GM12878 (cell line): ENCODE measurements around the gene HDAC9. TPM values are rescaled to one million over a fixed set of nuclear protein-coding genes. Genes with fewer than 3 reads are reported as not detected.

Experiments
- ATAC-seq: fragments of 200-7000 bp; cut with Tn5 transposase; 3 replicates; pipeline ENCODE4 v1.9.1; 2020; ENCODE audit warnings: mild to moderate bottlenecking, moderate library complexity
- BruUV-seq: library from RNA; stranded (reverse); fragments of 400-500 nt; replicated peaks from 2 replicates; lab custom pipeline; 2021; lab: Mats Ljungman, UMichigan
- CTCF ChIA-PET: fragments of 300-600 bp; sonication (Branson Sonifier 250); formaldehyde crosslinking; extraction: SDS; loops from one replicate; lab custom pipeline; 2021; ENCODE audit warnings: inconsistent platforms; lab: Yijun Ruan, JAX
- POLR2A ChIA-PET: fragments of 350-600 bp; formaldehyde crosslinking; extraction: SDS; loops from one replicate; lab custom pipeline; 2021; ENCODE audit warnings: inconsistent platforms; lab: Charles Lee
- RAD21 ChIA-PET: fragments of 300-600 bp; sonication (Branson Sonifier 250); formaldehyde crosslinking; loops from one replicate; lab custom pipeline; 2023; ENCODE audit warnings: antibody characterized with exemption; ENCODE audit not compliant: unreplicated experiment; lab: Charles Lee
- SMC1A ChIA-PET: fragments of 300-600 bp; sonication (Branson Sonifier 250); formaldehyde crosslinking; loops from one replicate; lab custom pipeline; 2023; ENCODE audit not compliant: unreplicated experiment, uncharacterized antibody; lab: Charles Lee
- DNase-seq: peaks from one replicate; pipeline ENCODE4 v3.0.0-alpha.2; 2011; ENCODE audit warnings: low read depth, low spot score
- FAIRE-seq: peaks from 3 replicates; lab custom pipeline; 2011; peaks lifted over from hg19 to GRCh38; lab: Jason Lieb, UNC
- H2AFZ ChIP-seq: 2 replicates; pipeline ENCODE4 v1.6.0; 2011; ENCODE audit warnings: low read depth, low read length, control low read depth; ENCODE audit not compliant: control insufficient read depth
- H3K27ac ChIP-seq: 2 replicates; pipeline ENCODE4 v1.5.1; 2011; ENCODE audit warnings: control low read depth; ENCODE audit not compliant: control insufficient read depth, insufficient read depth
- H3K27me3 ChIP-seq, 2 experiments: replicated peaks in 1 of 2; 2 replicates each; pipeline versions ENCODE4 v1.6.0 to v1.6.1; 2011; ENCODE audit warnings: low read length in 1 of 2; ENCODE audit not compliant: control insufficient read depth in 2 of 2, insufficient read depth in 2 of 2
- H3K36me3 ChIP-seq, 2 experiments: 2 replicates each; pipeline ENCODE4 v1.5.1; 2011; ENCODE audit warnings: low read length in 1 of 2; ENCODE audit not compliant: control insufficient read depth in 2 of 2, insufficient read depth in 2 of 2
- H3K4me1 ChIP-seq: 2 replicates; pipeline ENCODE4 v1.6.1; 2011; ENCODE audit warnings: mild to moderate bottlenecking, low read length, moderate library complexity, mixed read lengths; ENCODE audit not compliant: control insufficient read depth, insufficient read depth
- H3K4me2 ChIP-seq: 2 replicates; pipeline ENCODE4 v1.6.0; 2011; ENCODE audit warnings: control low read depth; ENCODE audit not compliant: control insufficient read depth, insufficient read depth
- H3K4me3 ChIP-seq: fragments of 200-600 bp; sonication (generic); 2 replicates; pipeline ENCODE4 v1.5.1; 2016
- H3K79me2 ChIP-seq: 2 replicates; pipeline ENCODE4 v1.6.0; 2011; ENCODE audit warnings: low read length; ENCODE audit not compliant: control insufficient read depth, insufficient read depth
- H3K9ac ChIP-seq: 2 replicates; pipeline ENCODE4 v1.8.0; 2011; ENCODE audit warnings: low read length, control low read depth, mixed read lengths; ENCODE audit not compliant: control insufficient read depth, insufficient read depth
- H3K9me3 ChIP-seq: replicated peaks from 3 replicates; pipeline ENCODE4 v1.5.1; 2011; ENCODE audit warnings: mild to moderate bottlenecking, low read length; ENCODE audit not compliant: control insufficient read depth, insufficient read depth
- H4K20me1 ChIP-seq: 2 replicates; pipeline ENCODE4 v1.6.0; 2011; ENCODE audit not compliant: control insufficient read depth, insufficient read depth
- BACH1 ChIP-seq: fragments of 450-650 bp; IDR thresholded peaks from 2 replicates; pipeline ENCODE4 v1.6.1; 2017; ENCODE audit warnings: mild to moderate bottlenecking, borderline replicate concordance
- BCL3 ChIP-seq: IDR thresholded peaks from 2 replicates; pipeline ENCODE4 v1.6.1; 2011; ENCODE audit warnings: borderline replicate concordance, low read depth, mild to moderate bottlenecking, moderate library complexity, low read length; ENCODE audit not compliant: insufficient read depth, poor library complexity, severe bottlenecking
- CREB1 ChIP-seq: IDR thresholded peaks from 2 replicates; pipeline ENCODE4 v1.6.1; 2012; ENCODE audit warnings: low read depth, mild to moderate bottlenecking, inconsistent platforms
- CREM ChIP-seq: IDR thresholded peaks from 2 replicates; pipeline ENCODE4 v1.6.1; 2014; ENCODE audit warnings: antibody characterized with exemption, low read depth
- ESRRA ChIP-seq: IDR thresholded peaks from 2 replicates; pipeline ENCODE4 v1.6.1; 2012; ENCODE audit warnings: mild to moderate bottlenecking, low read length, improper control_type of control experiment
- ETV6 ChIP-seq, 2 experiments: fragments of 450-650 bp in 1 of 2; IDR thresholded peaks in 1 of 2; conservative IDR thresholded peaks in 1 of 2; 2 replicates each; pipeline ENCODE4 v1.6.1; 2014; ENCODE audit warnings: antibody characterized with exemption in 1 of 2, borderline replicate concordance in 1 of 2, low read depth in 1 of 2, mild to moderate bottlenecking in 1 of 2, moderate library complexity in 1 of 2
- FOXM1 ChIP-seq: IDR thresholded peaks from 2 replicates; pipeline ENCODE4 v1.6.1; 2012; ENCODE audit warnings: low read depth, mild to moderate bottlenecking, inconsistent platforms, low read length, moderate library complexity
- MEF2A ChIP-seq: IDR thresholded peaks from 2 replicates; pipeline ENCODE4 v1.6.1; 2011; ENCODE audit warnings: low read depth, mild to moderate bottlenecking, low read length, moderate library complexity; ENCODE audit not compliant: insufficient read depth
- MTA2 ChIP-seq: fragments of 450-650 bp; IDR thresholded peaks from 2 replicates; pipeline ENCODE4 v1.6.1; 2016; ENCODE audit warnings: low read depth, mild to moderate bottlenecking, moderate library complexity
- MTA3 ChIP-seq: IDR thresholded peaks from 2 replicates; pipeline ENCODE4 v1.6.1; 2012; ENCODE audit warnings: low read length, inconsistent platforms, borderline replicate concordance
- NFIC ChIP-seq: IDR thresholded peaks from 2 replicates; pipeline ENCODE4 v1.6.1; 2012; ENCODE audit warnings: low read depth, mild to moderate bottlenecking, inconsistent platforms, low read length, moderate library complexity
- RUNX3 ChIP-seq: IDR thresholded peaks from 2 replicates; pipeline ENCODE4 v1.6.1; 2012; ENCODE audit warnings: low read length, inconsistent platforms
- SIX5 ChIP-seq: IDR thresholded peaks from 2 replicates; pipeline ENCODE4 v1.6.1; 2011; ENCODE audit warnings: mild to moderate bottlenecking, low read depth, low read length, moderate library complexity; ENCODE audit not compliant: severe bottlenecking
- TBL1XR1 ChIP-seq: IDR thresholded peaks from 2 replicates; pipeline ENCODE4 v1.6.1; 2012; ENCODE audit warnings: low read depth, low read length, improper control_type of control experiment
- WGBS: methylation state at CpG from one replicate; pipeline ENCODE4 v1.1.6; 2016; ENCODE audit warnings: low lambda C conversion rate; ENCODE audit not compliant: insufficient replicate concordance, insufficient coverage; ENCODE audit errors: missing lambda C conversion rate; 5-methylcytosine and 5-hydroxymethylcytosine counted together
- in situ Hi-C: fragments of 300-500 bp; cut with MboI; formaldehyde crosslinking; loops from 9 replicates; pipeline ENCODE4 v1.14.3; 2018; ENCODE audit warnings: mixed read lengths
- intact Hi-C: fragments of 100-400 bp; cut with micrococcal nuclease; formaldehyde crosslinking; loops from one replicate; pipeline ENCODE4 v1.14.2; 2022; ENCODE audit not compliant: unreplicated experiment
- polyA plus RNA-seq, 11 experiments: library from polyadenylated mRNA; depleted of rRNA in 4 of 11; unstranded in 6 of 11; stranded (reverse) in 5 of 11; fragments of >200 nt; fragmentation: Nextera tagmentation in 4 of 11; fragmentation: Illumina TruSeq in 1 of 11; extraction: Ambion mirVana in 4 of 11; extraction: Trizol in 1 of 11; gene quantifications; 1 replicate in 1 of 11; 2 replicates in 10 of 11; pipeline versions ENCODE4 v1.2.1 to v1.2.3, GENCODE V29; 2011 to 2016; ENCODE audit warnings: inconsistent platforms in 2 of 11, missing spikeins in 2 of 11, low read depth in 1 of 11
- total RNA-seq, 4 experiments: library from RNA; depleted of rRNA in 3 of 4; stranded (reverse); fragments of >200 nt in 3 of 4; fragmentation: Illumina TruSeq in 1 of 4; extraction: Trizol in 1 of 4; gene quantifications; 2 replicates each; pipeline versions ENCODE4 v1.2.1 to v1.2.3, GENCODE V29; 2013 to 2021
- TF ChIP-seq, protein P1 (sequence below): IDR thresholded peaks from 2 replicates; pipeline ENCODE4 v1.6.1; 2012; ENCODE audit warnings: low read length, inconsistent platforms
- TF ChIP-seq, protein P2 (sequence below): fragments of 150-350 bp; IDR thresholded peaks from 2 replicates; pipeline ENCODE4 v1.6.1; 2014; ENCODE audit warnings: mild to moderate bottlenecking, low read depth, low read length

HDAC9 gene
- total and polyA plus RNA-seq, 10 of the 15 experiments (the other 5 are each of a cell fraction or from before 2014, with no cell fraction given): 0.73 to 12.8 (median 0.92) TPM

GRCh38 chr7:18505870-18506460, 10.4 kb downstream of the HDAC9 start:
- BruUV-seq: no TSS peak
- Histone ChIP-seq H2AFZ (peak overlapping the region; percentile 23; the same call in 1 of the 2 replicates), H3K9me3 (no peaks in the 10 kb centered on the region), H3K4me1 (peaks cover 26% of the 10 kb centered on the region), H3K79me2 (no peaks in the 10 kb centered on the region), H4K20me1 (no peaks in the 10 kb centered on the region), H3K4me3 (no peak overlapping the region), H3K4me2 (peak overlapping the region; percentile 55; the same call in 1 of the 2 replicates), H3K9ac (no peak overlapping the region), H3K27me3 (no peaks in the 10 kb centered on the region), H3K27ac (no peak overlapping the region; the same call in 1 of the 2 replicates), H3K36me3 (no peaks in the 10 kb centered on the region)
- intact Hi-C loops (loop anchor here (5.0 kb wide), 1 partner anchor 149 kb away; no protein-coding TSS in a partner anchor), in situ Hi-C loops (no loop called here)
- ChIA-PET CTCF (interaction anchor here (0.6 to 5.4 kb wide), 4 partner anchors 9 to 14 kb away, joined by 4 to 25 read pairs (median 6); partner anchors contain the start of gene HDAC9), RAD21 (interaction anchor here (0.6 kb wide), 1 partner anchor 83 kb away, joined by 3 read pairs; no protein-coding TSS in a partner anchor), SMC1A (interaction anchor here (0.7 to 2.0 kb wide), 7 partner anchors 10 to 153 kb away, joined by 3 to 8 read pairs (median 4); partner anchors contain the start of gene HDAC9), POLR2A (interaction anchor here (0.6 kb wide), 1 partner anchor 46 kb away, joined by 4 read pairs; no protein-coding TSS in a partner anchor)
- TF ChIP-seq CREB1 (peak; percentile 51; the same call in 1 of the 2 replicates), ESRRA (no peak), TBL1XR1 (0 out of 2 replicates have a peak, but pooled peaks have one; percentile 23), MEF2A (peak; percentile 74; the same call in 1 of the 2 replicates), NFIC (peak; percentile 47; the same call in 1 of the 2 replicates), MTA2 (no peak), BCL3 (peak; percentile 47), CREM (peak; percentile 46), SIX5 (no peak), ETV6 (conservative IDR thresholded peaks at IDR 0.05 in 1 of 2, IDR thresholded peaks at IDR 0.05 in 1 of 2; ENCODE audit: borderline replicate concordance in 1 of 2, low read depth in 1 of 2) (no peak), BACH1 (no peak), RUNX3 (peak; percentile 56), MTA3 (0 out of 2 replicates have a peak, but pooled peaks have one; percentile 32), FOXM1 (0 out of 2 replicates have a peak, but pooled peaks have one; percentile 11)
- TF ChIP-seq, protein P1, sequence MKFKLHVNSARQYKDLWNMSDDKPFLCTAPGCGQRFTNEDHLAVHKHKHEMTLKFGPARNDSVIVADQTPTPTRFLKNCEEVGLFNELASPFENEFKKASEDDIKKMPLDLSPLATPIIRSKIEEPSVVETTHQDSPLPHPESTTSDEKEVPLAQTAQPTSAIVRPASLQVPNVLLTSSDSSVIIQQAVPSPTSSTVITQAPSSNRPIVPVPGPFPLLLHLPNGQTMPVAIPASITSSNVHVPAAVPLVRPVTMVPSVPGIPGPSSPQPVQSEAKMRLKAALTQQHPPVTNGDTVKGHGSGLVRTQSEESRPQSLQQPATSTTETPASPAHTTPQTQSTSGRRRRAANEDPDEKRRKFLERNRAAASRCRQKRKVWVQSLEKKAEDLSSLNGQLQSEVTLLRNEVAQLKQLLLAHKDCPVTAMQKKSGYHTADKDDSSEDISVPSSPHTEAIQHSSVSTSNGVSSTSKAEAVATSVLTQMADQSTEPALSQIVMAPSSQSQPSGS: peak; percentile 57
- TF ChIP-seq, protein P2, sequence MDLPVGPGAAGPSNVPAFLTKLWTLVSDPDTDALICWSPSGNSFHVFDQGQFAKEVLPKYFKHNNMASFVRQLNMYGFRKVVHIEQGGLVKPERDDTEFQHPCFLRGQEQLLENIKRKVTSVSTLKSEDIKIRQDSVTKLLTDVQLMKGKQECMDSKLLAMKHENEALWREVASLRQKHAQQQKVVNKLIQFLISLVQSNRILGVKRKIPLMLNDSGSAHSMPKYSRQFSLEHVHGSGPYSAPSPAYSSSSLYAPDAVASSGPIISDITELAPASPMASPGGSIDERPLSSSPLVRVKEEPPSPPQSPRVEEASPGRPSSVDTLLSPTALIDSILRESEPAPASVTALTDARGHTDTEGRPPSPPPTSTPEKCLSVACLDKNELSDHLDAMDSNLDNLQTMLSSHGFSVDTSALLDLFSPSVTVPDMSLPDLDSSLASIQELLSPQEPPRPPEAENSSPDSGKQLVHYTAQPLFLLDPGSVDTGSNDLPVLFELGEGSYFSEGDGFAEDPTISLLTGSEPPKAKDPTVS: no peak
- WGBS: 14% methylated on average over 5 of the region's 5 CpGs
- ATAC-seq (peak; percentile 44), DNase-seq (no peak), FAIRE-seq (no peak)
